GM12878 (cell line): ENCODE results near the gene ATP6V1G2.

Experiments
- CTCF ChIP-seq, 3 experiments: IDR thresholded peaks in 2 of 3; conservative IDR thresholded peaks in 1 of 3; 2 replicates each; pipeline ENCODE4 v1.5.1; 2011; ENCODE audit warnings: low read depth in 3 of 3, low read length in 3 of 3, mild to moderate bottlenecking in 3 of 3, control low read depth in 2 of 3, moderate library complexity in 2 of 3, inconsistent platforms in 1 of 3, mixed read lengths in 1 of 3; ENCODE audit not compliant: control insufficient read depth in 2 of 3, insufficient read depth in 1 of 3; ENCODE audit errors: extremely low read depth in 1 of 3
- NFXL1 ChIP-seq: fragments of 450-650 bp; IDR thresholded peaks from 2 replicates; pipeline ENCODE4 v1.6.1; 2017; ENCODE audit warnings: antibody characterized with exemption, mild to moderate bottlenecking, borderline replicate concordance
- REST ChIP-seq: IDR thresholded peaks from 2 replicates; pipeline ENCODE4 v1.6.1; 2012; ENCODE audit warnings: mild to moderate bottlenecking, low read depth, low read length

GRCh38 chr6:31541658-31542521, 4.5 kb downstream of the ATP6V1G2 start, which contains the start of gene DDX39B:
- TF ChIP-seq REST, result peak; percentile 61
- no peak for TF ChIP-seq NFXL1
- no peak for TF ChIP-seq CTCF (IDR thresholded peaks at IDR 0.05 in 2 of 3, conservative IDR thresholded peaks at IDR 0.05 in 1 of 3; ENCODE audit: control insufficient read depth in 2 of 3, extremely low read depth in 1 of 3, insufficient read depth in 1 of 3, low read depth in 3 of 3, low read length in 3 of 3)
